RWPE1 (cell line): Measurements from ENCODE around the gene EMP2.

Experiments used
- CTCF ChIA-PET: fragments of 350-600 bp; sonication (Branson Sonifier 250); formaldehyde crosslinking; extraction: SDS; loops from one replicate; lab custom pipeline; 2021; lab: Yijun Ruan, JAX
- POLR2A ChIA-PET: fragments of 400-600 bp; formaldehyde crosslinking; extraction: SDS; loops from one replicate; lab custom pipeline; 2020; ENCODE audit warnings: antibody characterized with exemption; ENCODE audit not compliant: low non-redundant PET; lab: Yijun Ruan, JAX
- DNase-seq: peaks from one replicate; pipeline ENCODE4 v3.0.0; 2012; ENCODE audit warnings: low spot score
- H3K27ac ChIP-seq: fragments of 450-650 bp; 2 replicates; pipeline ENCODE4 v1.5.1; 2017
- CTCF ChIP-seq: fragments of 450-650 bp; conservative IDR thresholded peaks from 2 replicates; pipeline ENCODE4 v1.5.1; 2017; ENCODE audit warnings: low read depth, mild to moderate bottlenecking

Gene EMP2

GRCh38 chr16:10616756-10617640 lies 36.6 kb upstream of the EMP2 start:
- ChIA-PET POLR2A (interaction anchor here (1.0 to 1.6 kb wide), 3 partner anchors 36 to 38 kb away, joined by 3 to 8 read pairs (median 4); partner anchors contain the start of gene EMP2), CTCF (interaction anchor here (0.6 to 1.5 kb wide), 4 partner anchors 10 to 38 kb away, joined by 3 to 9 read pairs (median 4); partner anchors contain the start of gene EMP2)
- peak; percentile 26; the same call in 1 of the 2 replicates for TF ChIP-seq CTCF
- peak overlapping the region; percentile 92 for H3K27ac ChIP-seq
- DNase-seq: peak; percentile 76

GRCh38 chr16:10616419-10616755 lies 36.0 kb upstream of the EMP2 start:
- H3K27ac ChIP-seq: peak overlapping the region; percentile 92
- POLR2A ChIA-PET: interaction anchor here (1.0 to 1.6 kb wide), 3 partner anchors 36 to 37 kb away, joined by 3 to 8 read pairs (median 4); partner anchors contain the start of gene EMP2
- CTCF ChIA-PET: interaction anchor here (0.6 kb wide), 1 partner anchor 10 kb away, joined by 5 read pairs; no protein-coding TSS in a partner anchor
- no peak for TF ChIP-seq CTCF
- DNase-seq: no peak

GRCh38 chr16:10614685-10615084 lies 34.3 kb upstream of the EMP2 start:
- POLR2A ChIA-PET: no interaction called here
- TF ChIP-seq CTCF: no peak
- no peak for DNase-seq
- CTCF ChIA-PET: no interaction called here
- no peak overlapping the region for H3K27ac ChIP-seq

GRCh38 chr16:10613785-10614485 lies 33.5 kb upstream of the EMP2 start:
- ChIA-PET POLR2A (no interaction called here), CTCF (no interaction called here)
- TF ChIP-seq CTCF: no peak
- no peak for DNase-seq
- H3K27ac ChIP-seq: no peak overlapping the region

GRCh38 chr16:10612649-10613179 lies 32.3 kb upstream of the EMP2 start:
- no peak for TF ChIP-seq CTCF
- no peak overlapping the region for H3K27ac ChIP-seq
- no peak for DNase-seq
- ChIA-PET POLR2A (no interaction called here), CTCF (no interaction called here)

GRCh38 chr16:10611825-10612342 lies 31.5 kb upstream of the EMP2 start:
- CTCF ChIA-PET: no interaction called here
- H3K27ac ChIP-seq: no peak overlapping the region
- no peak for TF ChIP-seq CTCF
- POLR2A ChIA-PET: no interaction called here
- no peak for DNase-seq
